Fibroblast of lung (primary cell): ENCODE measurements around the gene PTGES2. TPM values are rescaled to one million over a fixed set of nuclear protein-coding genes. Genes with fewer than 3 reads are reported as not detected.

Source experiments
- DNase-seq, 2 donors: peaks; one replicate each; pipeline versions ENCODE4 v3.0.0 to v3.0.0-alpha.2; 2010; ENCODE audit warnings: low read depth in 2 of 2
- H2AFZ ChIP-seq: 2 replicates; pipeline ENCODE4 v1.5.1; 2012; ENCODE audit warnings: low read length, control low read depth, inconsistent platforms
- H3K27ac ChIP-seq: 2 replicates; pipeline ENCODE4 v1.5.1; 2011; ENCODE audit warnings: low read length, control low read depth; ENCODE audit not compliant: insufficient read depth
- H3K27me3 ChIP-seq: 2 replicates; pipeline ENCODE4 v1.5.1; 2011; ENCODE audit warnings: mild to moderate bottlenecking, low read length; ENCODE audit not compliant: control insufficient read depth, insufficient read depth
- H3K36me3 ChIP-seq: 2 replicates; pipeline ENCODE4 v1.5.1; 2011; ENCODE audit warnings: low read length; ENCODE audit not compliant: control insufficient read depth, insufficient read depth
- H3K4me1 ChIP-seq: 2 replicates; pipeline ENCODE4 v1.5.1; 2011; ENCODE audit warnings: low read length; ENCODE audit not compliant: control insufficient read depth, insufficient read depth; ENCODE audit errors: extremely low read depth
- H3K4me2 ChIP-seq: 2 replicates; pipeline ENCODE4 v1.5.1; 2011; ENCODE audit warnings: low read length, control low read depth; ENCODE audit not compliant: insufficient read depth; ENCODE audit errors: extremely low read depth
- H3K4me3 ChIP-seq, 4 experiments: fragments of 200-600 bp in 1 of 4; sonication (generic) in 1 of 4; replicated peaks in 1 of 4; 2 replicates each; pipeline ENCODE4 v1.5.1; 2011 to 2016; ENCODE audit warnings: low read length in 4 of 4, low read depth in 3 of 4, mild to moderate bottlenecking in 3 of 4, control low read depth in 2 of 4, inconsistent platforms in 1 of 4, mixed read lengths in 1 of 4; ENCODE audit not compliant: insufficient read depth in 1 of 4; ENCODE audit errors: control extremely low read depth in 1 of 4
- H3K79me2 ChIP-seq: 2 replicates; pipeline ENCODE4 v1.5.1; 2012; ENCODE audit warnings: mild to moderate bottlenecking, low read length, inconsistent platforms; ENCODE audit not compliant: control insufficient read depth, insufficient read depth
- H3K9ac ChIP-seq: 2 replicates; pipeline ENCODE4 v1.5.1; 2011; ENCODE audit warnings: mild to moderate bottlenecking, low read length, control low read depth; ENCODE audit not compliant: insufficient read depth
- H3K9me3 ChIP-seq: 2 replicates; pipeline ENCODE4 v1.5.1; 2012; ENCODE audit warnings: low read depth, low read length; ENCODE audit not compliant: control insufficient read depth, insufficient read depth
- H4K20me1 ChIP-seq: 2 replicates; pipeline ENCODE4 v1.5.1; 2011; ENCODE audit warnings: low read length; ENCODE audit not compliant: control insufficient read depth, insufficient read depth; ENCODE audit errors: extremely low read depth
- CTCF ChIP-seq, 2 donors: IDR thresholded peaks in 1 of 2; conservative IDR thresholded peaks in 1 of 2; 1 replicate in 1 of 2; 2 replicates in 1 of 2; pipeline ENCODE4 v1.5.1; 2011 to 2012; ENCODE audit warnings: low read length in 2 of 2, control low read depth in 1 of 2, inconsistent platforms in 1 of 2, low read depth in 1 of 2, mild to moderate bottlenecking in 1 of 2
- EZH2 ChIP-seq: IDR thresholded peaks from 2 replicates; pipeline ENCODE4 v1.5.1; 2012; ENCODE audit warnings: low read length, control low read depth, mild to moderate bottlenecking; ENCODE audit errors: missing control alignments
- polyA plus RNA-seq, 2 donors: library from polyadenylated mRNA; depleted of rRNA in 1 of 2; stranded (reverse) in 1 of 2; unstranded in 1 of 2; fragments of >200 nt; gene quantifications; 2 replicates each; pipeline ENCODE4 v1.2.1, GENCODE V29; 2011 to 2012; ENCODE audit warnings: missing spikeins in 1 of 2
- total RNA-seq: library from RNA; depleted of rRNA; stranded (reverse); fragments of >200 nt; gene quantifications from 2 replicates; pipeline ENCODE4 v1.2.1, GENCODE V29; 2014

The PTGES2 gene
- total and polyA plus RNA-seq, 2 donors (not counting 1 experiment from before 2014, with no cell fraction given) = 44.8 to 57.6 TPM

- Histone ChIP-seq H3K9ac (no peak overlapping the region), H3K79me2 (no peaks in the 10 kb centered on the region), H3K27me3 (no peaks in the 10 kb centered on the region), H4K20me1 (no peaks in the 10 kb centered on the region), H3K27ac (no peak overlapping the region), H3K36me3 (no peaks in the 10 kb centered on the region), H3K9me3 (no peaks in the 10 kb centered on the region), H3K4me2 (no peak overlapping the region), H3K4me3 (no peak overlapping the region), H3K4me1 (no peaks in the 10 kb centered on the region), H2AFZ (no peak overlapping the region)
- no peak for TF ChIP-seq EZH2
- no peak for DNase-seq
Measured at GRCh38 chr9:128153947-128154695, 26.6 kb upstream of the PTGES2 start.

GRCh38 chr9:128153060-128153946, 25.8 kb upstream of the PTGES2 start:
- Histone ChIP-seq H3K27me3 (no peaks in the 10 kb centered on the region), H3K4me2 (no peak overlapping the region), H4K20me1 (no peaks in the 10 kb centered on the region), H3K4me1 (no peaks in the 10 kb centered on the region), H3K9me3 (no peaks in the 10 kb centered on the region), H2AFZ (no peak overlapping the region), H3K27ac (no peak overlapping the region), H3K79me2 (no peaks in the 10 kb centered on the region), H3K36me3 (no peaks in the 10 kb centered on the region), H3K9ac (no peak overlapping the region), H3K4me3 (no peak overlapping the region)
- TF ChIP-seq CTCF (conservative IDR thresholded peaks at IDR 0.05 in 1 of 2, IDR thresholded peaks at IDR 0.05 in 1 of 2; ENCODE audit: low read depth in 1 of 2, low read length in 2 of 2) (no peak), EZH2 (no peak)
- DNase-seq = no peak

- H3K36me3 ChIP-seq = no peaks in the 10 kb centered on the region
Measured at GRCh38 chr9:128152133-128153059, 24.9 kb upstream of the PTGES2 start.

More at GRCh38 chr9:128152133-128153059, 24.9 kb upstream of the PTGES2 start:
- H3K9me3 ChIP-seq = no peaks in the 10 kb centered on the region
- no peaks in the 10 kb centered on the region for H3K27me3 ChIP-seq
- H3K4me2 ChIP-seq = no peak overlapping the region
- H3K79me2 ChIP-seq = no peaks in the 10 kb centered on the region
- H3K9ac ChIP-seq = no peak overlapping the region
- H4K20me1 ChIP-seq = no peaks in the 10 kb centered on the region
- DNase-seq = no peak
- no peak for TF ChIP-seq EZH2
- TF ChIP-seq CTCF (conservative IDR thresholded peaks at IDR 0.05 in 1 of 2, IDR thresholded peaks at IDR 0.05 in 1 of 2; ENCODE audit: low read depth in 1 of 2, low read length in 2 of 2) = no peak
- no peak overlapping the region for H3K4me3 ChIP-seq
- H2AFZ ChIP-seq = no peak overlapping the region
- H3K4me1 ChIP-seq = no peaks in the 10 kb centered on the region
- no peak overlapping the region for H3K27ac ChIP-seq
